ENCODE results near the gene TMED10. TPM values are rescaled to one million over a fixed set of nuclear protein-coding genes. Genes with fewer than 3 reads are reported as not detected.
"Not testable (repeated sequence)": the region's sequence is repeated elsewhere in the genome, so short reads cannot be mapped to it uniquely, and the experiment has no call there.

The TMED10 gene
- total RNA-seq, 1 experiment from 2014 or later, result 460 TPM

DNA sequence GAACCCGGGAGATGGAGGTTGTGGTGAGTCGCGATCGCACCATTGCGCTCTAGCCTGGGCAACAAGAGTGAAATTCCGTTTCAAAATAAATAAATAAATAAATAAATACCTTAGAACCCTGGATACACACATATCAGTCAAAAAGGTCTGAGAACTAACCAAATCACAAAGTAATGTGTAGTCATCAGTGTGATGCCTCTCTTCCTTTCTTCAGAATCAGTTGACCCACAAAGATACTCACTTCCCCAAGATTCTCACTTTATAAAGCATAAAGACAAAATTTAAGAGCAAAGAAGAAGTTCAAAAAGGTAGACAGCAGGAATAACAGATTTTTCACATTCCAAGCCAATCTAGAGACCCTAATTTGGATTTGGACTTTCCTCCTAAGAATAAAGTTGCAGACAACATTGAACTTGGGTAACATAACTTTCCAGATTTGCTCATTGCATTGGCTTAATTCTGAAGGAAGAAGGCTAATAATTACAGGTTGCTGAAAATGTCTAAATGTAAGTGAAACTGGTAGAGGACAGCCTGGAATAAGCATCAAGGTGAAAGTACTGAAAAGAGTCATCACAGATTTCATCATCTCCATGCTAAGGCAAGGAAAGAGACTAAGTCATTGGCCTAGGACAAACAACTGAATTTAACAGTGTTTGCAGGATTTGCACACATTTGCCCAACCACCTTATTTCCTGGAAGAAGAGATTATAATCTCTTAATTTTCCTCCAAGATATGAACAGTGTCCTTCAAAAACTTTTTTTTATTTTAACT lies 17.4 kb downstream of the TMED10 start:
- DNase-seq (ENCODE audit: low read depth), result no peak

DNA sequence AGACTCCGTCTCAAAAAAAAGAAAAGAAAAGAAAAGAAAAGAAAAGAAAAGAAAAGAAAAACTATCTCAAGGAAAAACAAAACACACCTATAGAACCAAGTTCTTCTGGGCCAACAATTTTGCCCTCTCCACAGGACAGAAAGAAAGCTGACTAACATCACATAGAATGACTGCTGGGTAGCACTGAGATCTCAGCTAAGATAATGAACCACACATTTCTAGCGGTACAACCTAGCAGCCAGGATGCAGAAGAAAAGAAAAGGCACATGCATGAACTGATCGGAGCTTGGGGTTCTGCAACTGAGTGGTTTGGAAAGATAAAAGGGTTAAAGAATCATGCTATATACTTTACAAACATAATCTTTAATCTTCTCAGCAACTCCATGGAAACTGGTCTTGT lies 19.5 kb downstream of the TMED10 start:
- peak; percentile 63 for DNase-seq (ENCODE audit: low read depth)

DNA sequence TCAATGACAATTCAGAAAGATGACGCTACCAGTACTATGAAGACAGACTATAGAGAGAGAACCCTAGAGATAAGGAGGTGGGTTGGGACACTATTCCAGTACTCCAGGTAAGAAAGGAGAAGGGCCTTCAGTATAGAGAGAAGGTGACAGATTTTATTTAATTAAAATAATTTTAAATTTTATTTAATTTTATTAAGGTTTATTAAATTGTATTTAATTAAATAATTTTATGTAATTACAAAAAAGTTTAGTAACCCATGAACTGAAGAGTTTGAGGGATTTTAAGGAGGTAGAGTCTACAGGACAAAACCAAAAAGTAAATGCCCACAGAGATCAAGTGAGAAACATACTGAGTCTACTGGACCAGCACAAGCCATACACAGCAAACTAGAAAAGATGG lies 20.3 kb downstream of the TMED10 start:
- DNase-seq (ENCODE audit: low read depth), result no peak

DNA sequence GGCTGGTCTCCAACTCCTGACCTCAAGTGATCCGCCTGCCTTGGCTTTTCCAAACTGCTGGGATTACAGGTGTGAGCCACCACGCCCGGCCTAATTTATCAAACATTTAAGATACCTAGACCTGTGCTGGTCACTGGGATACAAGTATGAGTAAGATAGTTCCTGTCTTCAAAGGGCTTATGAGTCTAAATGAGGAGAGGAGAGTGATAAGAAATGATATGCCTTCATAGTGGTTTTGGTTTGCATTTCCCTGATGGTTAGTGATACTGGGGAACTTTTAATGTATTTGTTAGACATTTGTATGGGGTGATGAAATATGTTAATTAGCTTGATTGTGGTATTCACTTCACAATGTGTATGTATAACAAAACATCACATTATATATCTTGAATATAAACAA lies 21.2 kb downstream of the TMED10 start:
- DNase-seq (ENCODE audit: low read depth), result no peak

DNA sequence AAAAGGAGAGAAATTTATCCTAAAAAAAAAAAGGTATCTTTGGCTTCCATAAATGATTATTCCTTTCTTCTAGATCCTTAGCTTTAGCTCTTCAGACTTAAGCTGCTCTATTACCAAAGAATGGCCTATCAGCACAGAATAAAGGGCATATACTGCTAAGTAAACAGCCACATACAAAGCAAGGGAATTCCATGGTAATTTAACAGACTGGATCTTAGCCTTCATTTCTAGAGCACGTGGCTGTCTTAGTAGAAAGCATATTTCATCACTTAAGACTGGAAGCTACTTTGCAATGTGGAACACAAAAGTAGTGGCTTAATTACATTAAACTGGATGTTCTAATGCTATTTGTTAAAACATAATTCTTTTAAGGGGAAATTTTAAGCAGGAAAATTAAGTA lies 23.1 kb downstream of the TMED10 start:
- no peak for DNase-seq (ENCODE audit: low read depth)

DNA sequence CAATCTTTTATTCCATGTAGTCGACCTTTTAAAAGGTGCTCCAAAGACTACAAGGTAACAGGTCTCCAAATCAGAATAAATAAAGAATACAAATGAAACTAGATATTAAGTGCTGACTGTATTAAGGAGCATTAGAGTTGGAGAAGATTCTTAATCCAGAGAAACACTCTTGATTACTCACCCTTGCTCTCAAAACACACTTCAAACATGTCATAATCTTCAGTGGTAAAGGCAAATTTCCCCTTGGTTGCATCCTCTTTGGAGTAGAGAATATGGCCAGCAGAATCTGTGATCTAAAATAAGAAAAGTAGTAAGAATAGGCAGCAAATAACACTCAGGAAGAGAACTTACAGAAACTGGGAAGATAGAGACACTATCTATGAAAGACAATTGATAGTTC lies 24.6 kb downstream of the TMED10 start:
- no peak for DNase-seq (ENCODE audit: low read depth)

DNA sequence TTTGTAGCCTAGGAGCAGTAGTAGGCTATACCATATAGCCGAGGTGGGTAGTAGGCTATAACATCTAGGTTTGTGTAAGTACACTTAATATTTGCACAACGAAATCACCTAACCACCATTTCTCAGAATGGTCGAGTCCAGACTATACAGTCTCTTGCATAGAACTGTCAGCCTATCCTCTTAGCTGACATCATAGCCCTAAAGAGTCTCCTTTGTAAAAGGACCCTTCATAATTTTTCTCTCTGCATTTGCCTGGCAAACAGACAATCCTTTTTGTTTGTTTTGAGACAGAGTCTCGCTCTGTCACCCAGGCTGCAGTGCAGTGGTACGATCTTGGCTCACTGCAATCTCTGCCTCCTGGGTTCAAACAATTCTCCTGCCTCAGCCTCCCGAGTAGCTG lies 25.8 kb downstream of the TMED10 start:
- not testable (repeated sequence) for DNase-seq (ENCODE audit: low read depth)

DNA sequence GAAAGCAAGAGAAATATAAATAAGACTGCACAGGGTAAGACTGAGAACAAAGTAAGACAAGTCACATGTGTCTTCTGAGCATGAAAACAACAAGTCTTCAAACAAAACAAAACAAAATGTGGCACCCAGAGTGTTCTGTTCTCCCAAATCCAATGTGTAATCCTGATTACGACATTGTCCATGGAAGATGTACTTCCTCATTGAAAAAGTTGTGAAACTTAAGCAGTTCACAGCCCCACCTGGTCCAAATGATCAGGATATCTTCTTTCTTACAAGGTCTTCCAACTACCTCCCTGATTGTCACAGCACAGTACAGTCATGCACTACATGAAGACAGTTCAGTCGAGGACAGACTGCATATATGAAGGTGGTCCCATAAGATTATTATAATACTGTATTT lies 26.3 kb downstream of the TMED10 start:
- DNase-seq (ENCODE audit: low read depth), result no peak

DNA sequence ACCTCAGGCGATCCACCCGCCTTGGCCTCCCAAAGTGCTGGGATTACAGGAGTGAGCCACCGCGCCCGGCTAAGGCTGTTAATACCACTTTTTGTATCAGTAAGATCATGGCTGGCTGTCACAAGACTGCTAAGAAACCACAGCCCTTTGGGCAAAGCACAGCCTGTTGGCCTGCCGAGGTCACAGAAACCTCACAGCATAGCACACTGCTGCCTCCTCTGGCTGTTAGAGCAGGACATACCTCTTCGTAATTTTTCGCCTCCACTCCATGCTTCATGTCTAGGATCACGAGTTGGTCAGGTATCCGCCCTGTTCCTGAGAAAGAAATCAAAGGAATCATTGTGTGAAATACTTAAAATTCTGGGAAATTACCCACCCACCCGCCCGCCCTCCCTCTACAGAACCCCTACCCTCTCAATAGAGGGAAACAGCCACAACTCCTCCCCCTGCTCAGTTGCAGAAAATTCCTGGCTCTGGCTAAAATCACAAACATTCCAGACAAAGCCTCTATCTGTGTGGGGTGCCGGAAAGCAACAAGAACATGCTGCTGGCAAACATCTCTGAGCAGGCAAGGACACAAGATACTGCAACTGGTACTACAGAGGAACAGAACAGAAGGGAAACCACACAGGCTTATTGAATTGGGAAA lies 28.9 kb downstream of the TMED10 start:
- DNase-seq (ENCODE audit: low read depth), result peak; percentile 12

DNA sequence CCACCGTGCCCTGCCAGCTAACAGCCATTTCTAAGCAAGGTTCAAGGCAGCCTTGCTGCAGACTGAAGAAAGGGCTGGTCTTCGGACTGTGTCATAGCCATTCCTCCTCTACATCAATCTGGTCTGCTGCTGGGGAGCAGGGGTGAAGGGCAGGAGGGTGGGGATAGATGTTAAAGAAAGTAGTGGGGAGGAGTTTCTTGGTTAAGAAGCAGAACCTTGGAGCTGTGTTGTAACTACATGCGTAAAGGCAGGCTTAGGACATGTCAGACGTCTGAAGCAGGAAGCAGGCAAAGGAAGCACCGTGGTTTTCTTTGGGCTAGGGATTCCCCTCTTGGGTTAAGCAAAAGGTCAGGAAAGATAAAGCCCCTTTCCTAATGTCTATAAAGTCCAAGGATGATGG lies 31.5 kb downstream of the TMED10 start:
- DNase-seq (ENCODE audit: low read depth), result no peak

DNA sequence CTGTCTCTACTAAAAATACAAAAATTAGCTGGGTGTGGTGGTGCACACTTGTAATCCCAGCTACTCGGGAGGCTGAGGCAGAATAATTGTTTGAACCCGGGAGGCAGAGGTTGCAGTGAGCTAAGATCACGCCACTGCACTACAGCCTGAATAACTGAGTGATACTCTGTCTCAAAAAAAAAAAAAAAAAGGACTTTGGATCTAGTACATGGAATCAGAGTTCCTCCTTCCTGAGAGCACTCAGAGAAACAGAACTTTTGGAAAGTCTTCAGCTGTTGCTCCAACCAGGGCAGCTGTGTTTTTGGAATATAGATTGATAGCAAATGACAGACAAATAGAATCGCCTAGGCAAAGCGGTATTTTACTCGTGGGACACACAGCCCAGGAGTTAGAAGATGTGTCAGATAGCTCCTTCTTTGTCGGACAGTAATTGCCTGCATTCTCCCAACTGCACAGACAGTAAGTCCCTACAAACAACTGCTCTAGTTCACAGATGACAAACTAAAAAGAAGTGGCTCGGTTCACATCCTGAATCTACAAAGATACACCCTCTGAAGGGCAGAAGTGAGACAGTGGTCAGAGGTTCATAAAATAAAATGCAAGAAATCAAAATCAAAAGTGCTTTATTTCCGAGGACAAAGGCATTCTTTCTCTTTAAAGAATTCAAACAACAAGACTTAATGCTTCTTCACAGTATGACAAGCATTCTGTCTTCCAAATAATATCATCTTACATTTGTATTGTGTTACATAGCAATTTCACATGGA lies 32.5 kb downstream of the TMED10 start:
- no peak for DNase-seq (ENCODE audit: low read depth)

DNA sequence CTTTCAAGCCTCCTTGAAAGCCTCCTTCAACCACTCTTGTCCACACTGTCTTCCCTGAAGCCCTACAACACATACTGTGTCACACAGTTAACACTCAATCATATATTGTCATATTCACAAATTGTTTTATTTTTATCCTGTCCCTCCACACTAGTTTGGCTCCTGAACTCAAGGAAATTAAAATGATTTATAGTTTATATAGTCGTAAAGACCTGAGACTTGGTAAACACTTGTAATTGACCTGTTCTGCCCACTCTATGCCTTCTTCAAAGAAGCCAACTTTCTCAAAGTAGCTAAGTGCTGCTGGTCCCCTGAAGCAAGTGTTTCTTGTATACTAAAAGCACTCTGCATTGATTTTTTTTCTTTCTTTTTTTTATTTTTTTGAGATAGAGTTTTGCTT lies 33.9 kb downstream of the TMED10 start:
- DNase-seq (ENCODE audit: low read depth), result no peak

DNA sequence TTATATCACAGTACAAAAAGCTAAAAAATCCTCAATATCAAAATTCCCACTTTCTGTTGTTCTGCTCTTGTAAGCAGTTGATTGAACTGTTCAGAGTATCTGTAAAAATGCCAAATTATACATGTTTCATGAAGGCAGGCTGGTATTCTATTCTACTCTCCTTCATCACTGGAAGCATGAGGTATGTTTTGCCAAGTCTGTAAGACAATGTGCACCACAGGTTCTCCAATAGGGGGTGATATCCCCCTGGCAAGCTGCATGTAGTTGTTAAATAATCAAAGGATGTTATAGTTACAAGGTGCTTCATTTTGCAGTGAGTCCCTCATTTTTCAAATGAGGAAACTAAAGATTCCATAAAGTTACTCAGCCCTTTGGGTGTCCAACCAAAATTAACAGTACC lies 34.4 kb downstream of the TMED10 start:
- peak; percentile 37 for DNase-seq (ENCODE audit: low read depth)

DNA sequence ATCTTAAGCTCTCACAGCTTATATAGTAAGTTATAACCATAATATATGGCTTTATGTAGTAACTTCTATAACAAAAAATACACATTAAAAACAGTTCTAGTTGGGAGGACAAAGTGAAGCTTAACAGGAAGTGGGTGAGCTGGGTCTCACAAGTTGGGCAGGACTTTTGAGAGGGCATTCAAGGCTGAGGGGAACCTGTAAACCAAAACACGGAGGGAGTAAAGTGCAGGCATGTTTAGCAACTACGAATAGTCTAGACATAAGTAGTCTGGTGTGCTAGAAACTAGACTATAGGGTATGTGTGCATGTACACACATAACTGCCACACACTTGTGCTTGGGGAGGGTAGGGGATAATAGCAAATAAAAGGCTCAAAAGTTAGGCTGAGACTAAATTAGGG lies 35.4 kb downstream of the TMED10 start:
- DNase-seq (ENCODE audit: low read depth), result no peak

DNA sequence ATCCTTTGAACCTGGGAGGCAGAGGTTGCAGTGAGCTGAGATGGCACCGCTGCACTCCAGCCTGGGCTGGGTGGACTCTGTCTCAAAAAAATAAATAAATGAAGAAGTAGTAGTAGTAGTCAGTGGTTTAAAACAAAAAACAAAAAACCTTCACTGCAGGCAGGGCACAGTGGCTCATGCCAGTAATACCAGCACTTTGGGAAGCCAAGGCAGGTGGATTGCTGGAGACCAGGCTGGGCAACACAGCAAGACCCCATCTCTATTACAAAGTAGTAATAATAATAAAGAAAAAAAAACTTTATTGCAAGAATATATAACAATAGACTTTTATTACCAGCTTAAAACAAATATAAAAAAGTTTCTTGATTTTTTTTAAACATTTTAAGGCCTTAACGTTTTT lies 35.8 kb downstream of the TMED10 start:
- DNase-seq (ENCODE audit: low read depth), result no peak

DNA sequence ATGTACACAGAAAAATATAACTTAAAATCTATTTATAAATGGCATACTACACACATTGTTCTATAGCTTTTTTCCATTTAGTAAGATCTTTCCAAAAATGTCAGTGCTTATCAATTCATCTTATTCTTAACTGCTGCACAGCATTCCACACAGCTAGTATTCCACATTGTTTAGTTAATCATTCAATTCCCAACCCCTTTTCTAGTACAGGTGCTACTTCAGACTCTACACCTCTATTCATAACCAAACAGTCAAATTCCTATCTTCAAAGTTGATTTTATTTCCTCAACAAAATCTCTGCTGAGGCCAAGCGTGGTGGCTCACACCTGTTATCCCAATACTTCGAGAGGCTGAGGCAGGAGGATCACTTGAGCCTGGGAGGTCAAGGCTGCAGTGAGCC lies 37.2 kb downstream of the TMED10 start:
- DNase-seq (ENCODE audit: low read depth), result no peak

DNA sequence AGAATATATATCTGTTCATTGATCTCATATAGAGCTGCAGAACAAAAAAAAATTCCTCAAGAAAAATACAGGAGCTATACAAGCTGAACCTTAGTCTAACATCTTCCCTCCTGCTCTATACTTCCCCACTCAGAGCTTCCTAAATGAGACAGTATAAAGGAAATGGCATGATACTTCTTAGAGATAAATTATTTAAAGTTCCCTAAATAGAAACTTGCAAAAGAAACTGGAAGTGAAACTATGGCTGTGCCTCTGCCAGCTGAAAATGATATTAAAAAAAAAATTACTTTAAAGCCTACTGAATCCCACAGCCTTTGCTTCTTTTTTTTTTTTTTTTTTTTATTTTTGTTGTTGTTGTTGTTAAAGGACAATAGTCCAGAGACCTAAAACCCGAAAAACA lies 37.9 kb downstream of the TMED10 start:
- DNase-seq (ENCODE audit: low read depth), result no peak

DNA sequence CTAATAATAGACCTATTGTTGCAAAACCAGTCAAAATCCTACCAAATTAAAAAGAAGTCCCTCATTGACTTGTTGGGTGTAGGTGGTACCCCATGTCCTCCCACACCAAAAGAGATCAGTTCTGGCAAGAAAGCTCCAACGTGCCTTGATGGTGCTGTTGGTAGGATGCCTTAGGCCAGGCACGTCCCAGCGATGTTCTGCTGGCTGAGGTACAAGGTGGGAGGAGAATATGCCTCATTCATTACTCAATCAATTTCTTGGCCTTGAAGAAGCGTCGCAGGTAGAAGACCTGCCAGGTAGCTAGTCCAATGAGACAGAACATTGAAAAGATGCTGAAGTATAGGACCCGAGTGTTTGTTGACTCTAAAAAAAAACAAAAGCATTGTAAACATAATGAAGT lies 41.8 kb downstream of the TMED10 start:
- DNase-seq (ENCODE audit: low read depth), result no peak

DNA sequence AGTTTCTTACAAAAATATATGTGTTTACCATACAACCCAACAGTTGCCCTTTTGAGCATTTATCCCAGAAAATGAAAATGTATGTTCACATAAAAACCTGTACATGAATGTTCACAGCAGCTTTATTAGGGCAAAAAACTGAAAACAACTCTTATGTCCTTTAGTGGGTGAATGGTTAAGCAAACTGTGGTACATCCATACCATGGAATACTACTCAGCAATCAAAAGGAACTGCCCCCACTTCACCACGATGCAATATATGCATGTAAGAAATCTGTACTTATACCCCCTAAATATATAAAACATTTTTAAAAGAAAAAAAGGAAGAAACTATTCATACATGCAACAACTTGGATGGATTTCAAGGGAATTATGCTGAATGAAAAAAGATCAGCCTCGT lies 42.8 kb downstream of the TMED10 start:
- DNase-seq (ENCODE audit: low read depth), result no peak

DNA sequence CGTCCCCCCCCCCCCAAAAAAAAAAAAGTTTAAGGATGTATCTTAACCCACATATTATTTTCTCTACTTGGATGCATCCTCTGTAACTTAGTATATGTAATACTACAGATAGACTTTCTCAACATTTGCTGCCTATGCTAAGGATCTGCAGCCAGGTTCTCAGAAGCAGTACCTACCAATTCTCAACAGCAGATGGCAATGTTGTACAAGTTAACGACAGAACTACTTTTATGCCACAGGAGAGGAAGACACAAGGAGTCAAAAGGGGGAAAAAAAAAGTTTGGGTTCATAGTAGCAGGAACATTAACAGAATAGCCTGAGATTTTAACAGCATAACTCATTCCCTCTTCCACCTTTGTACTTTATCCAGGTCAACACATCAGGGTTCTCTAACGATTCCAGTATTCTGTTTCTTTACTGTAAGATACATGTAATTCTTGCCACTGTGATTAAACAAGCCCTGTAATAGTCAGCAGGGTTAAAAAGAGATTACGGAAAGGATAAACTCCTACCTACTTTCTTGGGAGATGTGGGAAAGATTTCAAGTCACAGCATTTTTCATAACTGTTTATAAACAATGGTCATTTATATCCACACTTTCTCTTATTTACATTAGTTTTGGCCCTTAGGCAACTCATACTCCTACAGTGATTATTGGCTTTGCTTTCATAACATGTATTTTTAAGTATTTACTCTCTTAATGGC lies 43.9 kb downstream of the TMED10 start:
- peak; percentile 75 for DNase-seq (ENCODE audit: low read depth)

DNA sequence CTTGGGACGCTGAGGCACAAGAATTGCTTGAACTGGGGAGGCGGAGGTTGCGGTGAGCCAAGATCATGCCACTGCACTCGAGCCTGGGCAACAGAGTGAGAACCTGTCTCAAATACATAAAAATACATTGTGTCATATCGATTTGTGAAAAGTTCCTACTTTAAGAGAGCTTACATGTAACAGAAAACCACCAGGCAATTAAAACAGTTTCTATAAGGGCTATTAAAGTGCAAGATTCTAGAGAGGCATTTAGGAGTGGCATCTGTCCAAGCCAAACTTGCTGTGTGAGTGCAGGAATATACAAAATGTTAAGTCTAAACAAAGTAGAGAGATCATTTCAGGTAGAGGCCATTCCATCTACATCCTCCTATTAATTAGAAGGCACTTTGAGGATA lies 47.8 kb downstream of the TMED10 start:
- DNase-seq (ENCODE audit: low read depth), result peak; percentile 19

DNA sequence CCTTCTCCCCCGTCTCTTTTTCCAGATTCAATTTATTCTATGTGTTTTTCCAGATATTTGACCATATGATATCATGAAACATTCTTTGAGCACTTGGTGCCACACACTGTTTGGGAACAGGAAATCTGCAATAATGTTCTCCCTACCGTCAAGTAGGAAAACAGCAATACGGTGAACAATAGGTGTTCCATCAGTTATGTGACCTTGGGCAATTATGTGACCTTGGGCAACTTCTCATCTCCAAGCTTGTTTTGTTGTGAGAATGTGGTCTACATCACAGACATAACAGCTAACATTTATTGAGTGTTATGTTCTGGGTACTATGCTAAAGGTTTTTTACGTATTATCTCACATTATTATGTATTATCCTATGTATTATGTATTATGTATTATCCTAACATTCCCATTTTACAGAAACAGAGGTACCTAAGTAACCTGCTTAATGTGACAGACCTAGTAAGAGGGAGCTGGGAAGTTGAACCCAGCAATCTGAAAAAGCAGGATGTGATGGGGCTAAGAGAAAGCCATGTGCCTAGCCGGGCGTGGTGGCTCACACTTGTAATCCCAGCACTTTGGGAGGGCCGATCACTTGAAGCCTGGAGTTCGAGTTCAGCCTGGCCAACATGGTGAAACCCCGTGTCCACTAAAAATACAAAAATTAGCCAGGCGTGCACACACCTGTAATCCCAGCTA lies 48.4 kb downstream of the TMED10 start:
- DNase-seq (ENCODE audit: low read depth), result no peak

Measured in M059J (cell line).